Vagina (tissue), 2 donors: ENCODE results near the gene ARHGEF40. TPM values are rescaled to one million over a fixed set of nuclear protein-coding genes. Genes with fewer than 3 reads are reported as not detected.
"Not testable (repeated sequence)": the region's sequence is repeated elsewhere in the genome, so short reads cannot be mapped to it uniquely, and the experiment has no call there.

Experiments
- DNase-seq, 2 donors: peaks; one replicate each; pipeline ENCODE4 v3.0.0-alpha.2; 2017; ENCODE audit errors: extremely low spot score in 2 of 2
- H3K27ac ChIP-seq: fragments of 200-600 bp; sonication (generic); one replicate; pipeline ENCODE4 v1.5.1; 2019
- H3K27me3 ChIP-seq: fragments of 200-600 bp; sonication (generic); one replicate; pipeline ENCODE4 v1.5.1; 2019
- H3K36me3 ChIP-seq, 2 donors: fragments of 200-600 bp; sonication (generic); one replicate each; pipeline ENCODE4 v1.5.1; 2017 to 2019
- H3K4me1 ChIP-seq: fragments of 200-600 bp; sonication (generic); one replicate; pipeline ENCODE4 v1.5.1; 2019
- H3K4me3 ChIP-seq, 2 donors: fragments of 200-600 bp; sonication (generic); 1 replicate in 1 of 2; 2 replicates in 1 of 2; pipeline ENCODE4 v1.5.1; 2016 to 2019
- H3K9me3 ChIP-seq: fragments of 200-600 bp; sonication (generic); one replicate; pipeline ENCODE4 v1.5.1; 2019
- POLR2A ChIP-seq, 2 donors: fragments of 450-650 bp; IDR thresholded peaks; one replicate each; pipeline ENCODE4 v1.6.1; 2017; ENCODE audit warnings: antibody characterized with exemption in 2 of 2, mild to moderate bottlenecking in 2 of 2, moderate library complexity in 2 of 2
- POLR2AphosphoS5 ChIP-seq, 2 donors: sonication (generic); formaldehyde crosslinking; IDR thresholded peaks; one replicate each; pipeline ENCODE4 v1.9.0; 2017; ENCODE audit warnings: antibody characterized with exemption in 2 of 2, mild to moderate bottlenecking in 2 of 2, low read depth in 1 of 2; ENCODE audit not compliant: insufficient read depth in 1 of 2
- intact Hi-C: fragments of 100-400 bp; cut with DNase I; formaldehyde crosslinking; loops from one replicate; pipeline ENCODE4 v1.15.1; 2023
- total RNA-seq: library from RNA; depleted of rRNA; stranded (reverse); fragments of >200 nt; gene quantifications from one replicate; pipeline ENCODE4 v1.2.3, GENCODE V29; 2016
- TF ChIP-seq, protein P1 (sequence below), 3 experiments: fragments of 450-650 bp in 2 of 3; fragments of 200-600 bp in 1 of 3; sonication (generic) in 1 of 3; IDR thresholded peaks; one replicate each; pipeline ENCODE4 v1.5.1; 2017 to 2019; ENCODE audit warnings: antibody characterized with exemption in 3 of 3, mild to moderate bottlenecking in 2 of 3, moderate library complexity in 2 of 3

Gene ARHGEF40
- total RNA-seq, 1 donor from 2014 or later = 36.3 TPM

DNA sequence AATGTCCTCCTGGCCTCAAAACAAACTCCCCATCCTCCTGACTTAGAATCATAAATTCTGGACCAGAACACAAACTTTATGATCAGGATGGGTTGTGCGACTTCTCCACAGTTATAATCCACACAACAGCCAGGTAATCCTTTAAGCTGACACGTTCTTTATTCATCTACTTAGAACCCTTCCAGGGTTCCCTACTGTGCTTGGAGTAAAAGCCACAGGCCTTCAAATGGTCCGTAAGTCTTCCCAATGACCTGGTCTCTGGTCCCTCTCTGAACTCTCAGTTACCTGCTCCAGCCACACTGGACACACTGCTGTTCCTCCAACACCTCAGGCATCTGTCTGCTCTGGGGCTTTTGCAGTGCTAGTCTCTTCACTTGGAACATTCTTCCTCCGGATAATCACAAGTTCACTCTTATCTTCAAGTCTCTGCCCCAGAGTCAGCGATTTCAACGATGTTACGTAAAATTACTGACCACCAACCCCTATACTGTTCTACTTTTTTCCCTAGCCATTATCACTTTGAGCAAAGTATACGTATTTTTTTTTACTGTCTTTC lies 29.7 kb upstream of the ARHGEF40 start:
- Histone ChIP-seq H3K4me3 (no peak overlapping the region), H3K4me1 (peaks cover 48% of the 10 kb centered on the region), H3K27ac (peak overlapping the region; percentile 88), H3K36me3 (no peaks in the 10 kb centered on the region), H3K9me3 (no peaks in the 10 kb centered on the region), H3K27me3 (no peaks in the 10 kb centered on the region)
- no peak for TF ChIP-seq POLR2A (IDR thresholded peaks at IDR 0.05)
- intact Hi-C loops = loop anchor here (2.0 to 5.0 kb wide), 2 partner anchors 26 to 38 kb away; no protein-coding TSS in a partner anchor
- DNase-seq = no peak

GRCh38 chr14:21040941-21041340 lies 29.2 kb upstream of the ARHGEF40 start:
- intact Hi-C loops = loop anchor here (2.0 to 5.0 kb wide), 2 partner anchors 26 to 39 kb away; no protein-coding TSS in a partner anchor
- H3K27me3 ChIP-seq, DNase-seq, H3K4me3 ChIP-seq, H3K9me3 ChIP-seq, H3K36me3 ChIP-seq, H3K27ac ChIP-seq: not testable (repeated sequence)
- H3K4me1 ChIP-seq = peaks cover 48% of the 10 kb centered on the region

DNA sequence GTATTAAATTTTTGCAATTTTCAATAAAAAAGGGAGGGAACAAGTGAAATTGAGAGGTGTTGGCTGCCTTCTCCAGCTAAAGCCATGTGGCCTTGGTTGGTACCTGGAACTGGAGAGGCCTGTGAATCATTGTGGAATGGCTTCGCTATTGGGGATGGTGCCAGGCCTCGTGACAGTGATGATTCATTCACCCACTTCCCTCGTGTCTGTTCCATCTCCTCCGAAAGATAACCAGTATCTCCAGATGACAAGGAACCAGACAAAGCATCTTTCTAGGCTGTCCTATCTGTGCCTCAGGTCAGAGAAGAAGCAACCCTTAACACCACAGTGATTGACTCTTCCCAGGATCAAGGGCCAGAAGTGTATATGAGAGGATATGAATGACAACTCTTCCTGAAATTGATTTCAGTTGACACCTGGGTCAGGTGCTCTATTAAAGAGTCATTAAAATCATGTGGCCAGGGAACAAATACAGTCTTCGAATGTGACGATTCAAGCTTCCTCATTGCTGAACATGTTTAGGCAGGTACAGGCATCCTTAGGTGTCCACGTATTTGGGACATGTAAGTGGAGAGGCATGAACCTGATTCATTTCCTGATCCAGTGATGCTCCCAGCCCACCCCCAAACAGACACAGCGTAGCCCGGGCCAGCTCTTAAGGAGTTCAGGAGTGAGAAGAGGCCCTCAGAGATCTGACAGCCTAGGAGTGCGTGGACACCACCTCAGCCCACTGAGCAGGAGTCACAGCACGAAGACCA lies 28.2 kb upstream of the ARHGEF40 start, which contains the start of gene RNASE7:
Gene RNASE7 (plus strand): TSS at position 687 of the 758 bp plus-strand sequence. CDS start 631 bp downstream, outside the sequence.
- Histone ChIP-seq H3K4me1 (peaks cover 48% of the 10 kb centered on the region), H3K27ac (peak within 1 kb of the TSS; percentile 31), H3K36me3 (no peaks in the 10 kb centered on the region), H3K27me3 (no peaks in the 10 kb centered on the region), H3K9me3 (no peaks in the 10 kb centered on the region), H3K4me3 (no peak within 1 kb of the TSS)
- intact Hi-C loops = loop anchor here (2.0 to 5.0 kb wide), 2 partner anchors 27 to 40 kb away; no protein-coding TSS in a partner anchor
- TF ChIP-seq POLR2AphosphoS5 (IDR thresholded peaks at IDR 0.05; ENCODE audit: insufficient read depth in 1 of 2, low read depth in 1 of 2) = peak in 1 of 2 donors; percentile 77
- TF ChIP-seq POLR2A (IDR thresholded peaks at IDR 0.05) = no peak
- no peak for DNase-seq

DNA sequence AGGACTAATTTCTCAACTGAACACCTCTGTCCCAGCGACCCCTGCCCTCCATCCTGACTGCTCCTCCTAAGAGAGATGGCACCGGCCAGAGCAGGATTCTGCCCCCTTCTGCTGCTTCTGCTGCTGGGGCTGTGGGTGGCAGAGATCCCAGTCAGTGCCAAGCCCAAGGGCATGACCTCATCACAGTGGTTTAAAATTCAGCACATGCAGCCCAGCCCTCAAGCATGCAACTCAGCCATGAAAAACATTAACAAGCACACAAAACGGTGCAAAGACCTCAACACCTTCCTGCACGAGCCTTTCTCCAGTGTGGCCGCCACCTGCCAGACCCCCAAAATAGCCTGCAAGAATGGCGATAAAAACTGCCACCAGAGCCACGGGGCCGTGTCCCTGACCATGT lies 27.2 kb upstream of the ARHGEF40 start:
- H3K36me3 ChIP-seq = no peaks in the 10 kb centered on the region
- no peaks in the 10 kb centered on the region for H3K9me3 ChIP-seq
- no peak overlapping the region for H3K4me3 ChIP-seq
- peaks cover 43% of the 10 kb centered on the region for H3K4me1 ChIP-seq
- no peak for TF ChIP-seq POLR2A (IDR thresholded peaks at IDR 0.05)
- no peak for TF ChIP-seq POLR2AphosphoS5 (IDR thresholded peaks at IDR 0.05; ENCODE audit: insufficient read depth in 1 of 2, low read depth in 1 of 2)
- TF ChIP-seq, protein P1, sequence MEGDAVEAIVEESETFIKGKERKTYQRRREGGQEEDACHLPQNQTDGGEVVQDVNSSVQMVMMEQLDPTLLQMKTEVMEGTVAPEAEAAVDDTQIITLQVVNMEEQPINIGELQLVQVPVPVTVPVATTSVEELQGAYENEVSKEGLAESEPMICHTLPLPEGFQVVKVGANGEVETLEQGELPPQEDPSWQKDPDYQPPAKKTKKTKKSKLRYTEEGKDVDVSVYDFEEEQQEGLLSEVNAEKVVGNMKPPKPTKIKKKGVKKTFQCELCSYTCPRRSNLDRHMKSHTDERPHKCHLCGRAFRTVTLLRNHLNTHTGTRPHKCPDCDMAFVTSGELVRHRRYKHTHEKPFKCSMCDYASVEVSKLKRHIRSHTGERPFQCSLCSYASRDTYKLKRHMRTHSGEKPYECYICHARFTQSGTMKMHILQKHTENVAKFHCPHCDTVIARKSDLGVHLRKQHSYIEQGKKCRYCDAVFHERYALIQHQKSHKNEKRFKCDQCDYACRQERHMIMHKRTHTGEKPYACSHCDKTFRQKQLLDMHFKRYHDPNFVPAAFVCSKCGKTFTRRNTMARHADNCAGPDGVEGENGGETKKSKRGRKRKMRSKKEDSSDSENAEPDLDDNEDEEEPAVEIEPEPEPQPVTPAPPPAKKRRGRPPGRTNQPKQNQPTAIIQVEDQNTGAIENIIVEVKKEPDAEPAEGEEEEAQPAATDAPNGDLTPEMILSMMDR (IDR thresholded peaks at IDR 0.05) = no peak
- intact Hi-C loops = loop anchor here (5.0 kb wide), 1 partner anchor 41 kb away; no protein-coding TSS in a partner anchor
- no peak overlapping the region for H3K27ac ChIP-seq
- DNase-seq = no peak
- no peaks in the 10 kb centered on the region for H3K27me3 ChIP-seq

- no peak overlapping the region for H3K4me3 ChIP-seq
- H3K36me3 ChIP-seq = no peaks in the 10 kb centered on the region
- H3K27me3 ChIP-seq = no peaks in the 10 kb centered on the region
- DNase-seq = no peak
- intact Hi-C loops = loop anchor here (5.0 kb wide), 1 partner anchor 41 kb away; no protein-coding TSS in a partner anchor
- no peak overlapping the region for H3K27ac ChIP-seq
- TF ChIP-seq POLR2AphosphoS5 (IDR thresholded peaks at IDR 0.05; ENCODE audit: insufficient read depth in 1 of 2, low read depth in 1 of 2) (no peak), POLR2A (IDR thresholded peaks at IDR 0.05) (no peak)
- TF ChIP-seq, protein P1 (IDR thresholded peaks at IDR 0.05) = no peak
- H3K9me3 ChIP-seq = no peaks in the 10 kb centered on the region
- H3K4me1 ChIP-seq = peaks cover 38% of the 10 kb centered on the region
These were observed 26.6 kb upstream of the ARHGEF40 start for GRCh38 chr14:21043387-21043973.

GRCh38 chr14:21043974-21044618 lies 26.0 kb upstream of the ARHGEF40 start:
- TF ChIP-seq, protein P1 (IDR thresholded peaks at IDR 0.05) = no peak
- TF ChIP-seq POLR2AphosphoS5 (IDR thresholded peaks at IDR 0.05; ENCODE audit: insufficient read depth in 1 of 2, low read depth in 1 of 2) (no peak), POLR2A (IDR thresholded peaks at IDR 0.05) (no peak)
- H3K27ac ChIP-seq = no peak overlapping the region
- no peaks in the 10 kb centered on the region for H3K36me3 ChIP-seq
- no peak overlapping the region for H3K4me3 ChIP-seq
- H3K9me3 ChIP-seq = no peaks in the 10 kb centered on the region
- DNase-seq = no peak
- intact Hi-C loops = loop anchor here (5.0 kb wide), 1 partner anchor 42 kb away; no protein-coding TSS in a partner anchor
- H3K4me1 ChIP-seq = peaks cover 31% of the 10 kb centered on the region
- H3K27me3 ChIP-seq = no peaks in the 10 kb centered on the region
